IPS-NIHi7 (cell line): ENCODE results near the gene DR1.
"Not testable (repeated sequence)": the region's sequence is repeated elsewhere in the genome, so short reads cannot be mapped to it uniquely, and the experiment has no call there.

ENCODE experiments used
- DNase-seq: peaks from one replicate; pipeline ENCODE4 v3.0.0; 2012; ENCODE audit warnings: mixed read lengths; ENCODE audit errors: extremely low spot score

Gene DR1

DNA sequence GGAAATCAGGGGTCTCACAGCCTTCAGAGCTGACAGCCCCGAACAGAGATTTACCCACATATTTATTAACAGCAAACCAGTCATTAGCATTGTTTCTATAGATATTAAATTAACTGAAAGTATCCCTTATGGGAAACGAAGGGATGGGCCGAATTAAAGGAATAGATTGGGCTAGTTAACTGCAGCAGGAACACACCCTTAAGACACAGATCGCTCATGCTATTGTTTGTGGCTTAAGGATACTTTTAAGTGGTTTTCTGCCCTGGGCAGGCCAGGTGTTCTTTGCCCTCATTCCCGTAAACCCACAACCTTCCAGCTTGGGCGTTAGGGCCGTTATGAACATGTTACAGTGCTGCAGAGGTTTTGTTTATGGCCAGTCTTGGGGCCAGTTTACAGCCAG, 40.6 kb downstream of the DR1 start:
- not testable (repeated sequence) for DNase-seq

DNA sequence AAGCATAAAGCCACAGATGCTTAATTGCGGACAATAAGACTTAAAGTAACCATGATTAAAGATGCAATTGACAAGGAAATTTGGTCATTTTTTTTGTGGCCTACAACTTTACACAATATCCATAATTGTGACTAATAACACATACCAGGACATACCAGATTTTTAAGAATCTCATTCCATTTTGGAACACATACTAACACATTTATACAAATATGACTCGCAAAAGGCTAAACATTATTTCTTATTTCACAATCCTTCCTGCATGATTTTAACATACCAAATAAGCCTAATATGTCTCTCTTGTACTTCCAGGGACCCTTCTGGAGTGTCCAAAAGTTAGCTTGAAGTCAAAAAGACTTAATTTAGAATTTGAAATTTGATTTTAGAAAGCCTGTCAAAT, 48.8 kb downstream of the DR1 start:
- DNase-seq: no peak

DNA sequence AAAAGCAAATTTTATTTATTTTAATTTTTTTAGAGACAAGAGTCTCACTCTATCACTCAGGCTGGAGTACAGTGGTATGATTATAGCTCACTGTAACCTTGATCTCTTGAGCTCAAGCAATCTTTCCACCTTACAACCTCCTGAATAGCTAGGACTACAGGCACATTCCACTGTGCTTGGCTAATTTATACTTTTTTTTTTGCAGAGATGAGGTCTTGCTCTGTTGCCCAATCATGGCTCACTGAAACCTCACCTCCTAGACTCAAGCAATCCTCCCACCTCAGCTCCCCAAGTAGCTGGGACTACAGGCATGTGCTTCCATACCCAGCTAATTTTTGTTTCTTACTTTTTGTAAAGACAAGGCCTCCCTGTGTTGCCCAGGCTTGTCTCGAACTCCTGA, 49.5 kb downstream of the DR1 start:
- DNase-seq: no peak

DNA sequence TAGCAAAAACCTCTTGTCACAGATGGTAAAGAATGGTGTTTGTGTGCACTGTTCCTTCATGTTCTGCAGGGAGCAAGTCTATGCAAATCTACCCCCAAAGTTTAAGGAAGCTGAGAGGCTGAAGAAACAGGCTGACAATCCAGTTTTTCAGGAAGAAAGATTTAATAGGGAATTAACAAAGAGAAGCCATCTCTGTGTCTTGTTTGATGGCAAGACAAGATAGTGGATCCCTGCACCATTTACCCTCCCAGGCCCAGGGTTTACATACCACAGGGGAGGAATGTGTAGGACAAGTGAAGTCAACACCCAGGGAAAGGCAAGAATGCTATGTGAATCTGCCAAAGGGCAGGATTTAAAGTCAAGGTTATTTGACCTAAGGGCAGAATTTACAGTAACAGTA, 54.1 kb downstream of the DR1 start:
- DNase-seq: peak; percentile 19

DNA sequence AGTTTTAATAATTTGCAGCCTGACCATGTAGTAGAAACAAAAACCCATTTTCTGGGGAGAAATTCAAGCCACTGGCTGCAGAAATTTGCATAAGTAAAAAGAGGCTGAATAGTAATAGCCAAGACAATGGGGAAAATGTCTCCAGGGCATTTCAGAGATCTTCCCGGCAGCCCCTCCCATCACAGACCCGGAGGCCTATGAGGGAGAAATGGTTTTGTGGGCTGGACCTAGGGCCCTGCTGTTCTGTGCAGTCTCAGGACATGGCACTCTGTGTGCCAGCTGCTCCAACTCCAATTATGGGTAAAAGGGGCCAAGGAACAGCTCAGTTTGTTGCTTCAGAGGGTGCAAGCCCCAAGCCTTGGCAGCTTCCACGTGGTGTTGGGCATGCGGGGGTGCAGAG, 62.5 kb downstream of the DR1 start:
- DNase-seq: no peak

DNA sequence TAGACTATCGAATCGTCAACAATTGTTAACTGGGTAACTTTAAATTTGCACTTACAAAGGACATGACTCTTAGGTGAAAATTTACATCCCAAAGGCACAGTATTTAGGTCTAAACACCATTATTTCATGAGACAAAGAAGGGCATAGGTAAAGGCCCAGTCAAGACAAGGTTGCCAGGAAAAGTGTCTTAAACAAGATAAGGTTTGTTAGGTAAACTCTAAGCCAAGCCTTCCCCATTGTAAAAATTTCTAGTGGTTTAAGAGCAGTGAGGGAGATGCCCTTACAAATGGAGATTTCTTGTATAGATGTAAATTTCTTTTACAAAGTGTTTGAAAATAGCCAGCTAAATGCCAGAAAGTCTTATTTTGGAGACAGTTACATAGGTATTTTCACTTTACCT, 65.3 kb downstream of the DR1 start:
- DNase-seq: peak; percentile 19

DNA sequence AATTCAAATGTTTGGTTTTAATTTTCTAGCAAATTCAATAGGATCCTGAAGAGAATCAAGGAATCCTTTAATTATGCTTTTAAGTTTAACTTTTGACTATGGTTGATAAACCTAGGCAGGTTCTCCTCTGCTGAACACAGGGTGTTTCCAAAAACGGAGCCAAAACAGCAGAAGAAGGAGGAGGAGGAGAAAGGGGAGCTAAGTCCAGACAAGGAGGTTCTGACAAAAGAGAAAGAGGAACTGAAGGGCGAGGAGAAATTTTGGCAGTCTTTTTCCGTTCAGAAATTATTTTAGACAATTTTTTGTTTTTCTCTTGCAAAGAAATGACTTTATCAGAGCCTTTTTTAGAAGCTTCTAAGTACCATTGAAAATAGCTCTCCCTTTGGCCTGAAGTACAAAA, 69.0 kb downstream of the DR1 start:
- DNase-seq: no peak

DNA sequence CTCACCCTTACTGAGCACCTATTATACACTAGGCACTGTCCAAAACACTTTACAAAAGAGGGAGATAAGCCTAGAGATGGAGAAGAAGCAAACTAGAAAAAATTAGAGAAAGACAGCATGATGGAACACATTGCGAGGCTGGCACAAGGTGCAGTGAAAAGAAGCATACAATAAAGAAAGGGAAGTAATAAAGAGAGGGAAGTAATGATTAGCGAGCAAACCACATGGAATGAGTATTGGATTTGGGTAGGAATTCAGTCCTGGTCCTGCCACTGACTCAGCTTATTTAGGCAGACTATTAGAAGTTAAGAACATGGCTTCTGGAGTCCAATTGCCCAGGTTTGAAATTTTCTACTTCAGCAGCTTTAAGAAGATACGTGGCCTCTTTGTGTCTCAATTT, 69.6 kb downstream of the DR1 start:
- DNase-seq: no peak

DNA sequence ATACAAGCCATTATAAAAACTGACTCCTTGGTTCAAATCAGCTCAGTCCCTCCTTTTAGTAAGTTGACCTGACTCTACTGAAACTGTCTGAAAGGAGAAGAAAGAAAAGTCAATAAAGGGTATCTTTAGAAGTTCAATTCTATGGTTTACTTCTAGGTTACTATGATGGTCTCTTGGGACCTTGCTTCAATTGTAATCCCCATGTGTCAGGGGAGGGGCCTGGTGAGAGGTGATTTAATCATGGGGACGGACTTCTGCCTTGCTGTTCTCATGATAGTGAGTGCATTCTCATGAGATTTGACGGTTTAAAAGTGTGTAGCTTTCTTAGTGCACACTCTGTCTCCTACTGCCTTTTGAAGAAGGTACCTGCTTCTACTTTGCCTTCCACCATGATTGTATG, 70.5 kb downstream of the DR1 start:
- DNase-seq: no peak
